ENCODE data around the gene CHID1.

Gene CHID1

DNA sequence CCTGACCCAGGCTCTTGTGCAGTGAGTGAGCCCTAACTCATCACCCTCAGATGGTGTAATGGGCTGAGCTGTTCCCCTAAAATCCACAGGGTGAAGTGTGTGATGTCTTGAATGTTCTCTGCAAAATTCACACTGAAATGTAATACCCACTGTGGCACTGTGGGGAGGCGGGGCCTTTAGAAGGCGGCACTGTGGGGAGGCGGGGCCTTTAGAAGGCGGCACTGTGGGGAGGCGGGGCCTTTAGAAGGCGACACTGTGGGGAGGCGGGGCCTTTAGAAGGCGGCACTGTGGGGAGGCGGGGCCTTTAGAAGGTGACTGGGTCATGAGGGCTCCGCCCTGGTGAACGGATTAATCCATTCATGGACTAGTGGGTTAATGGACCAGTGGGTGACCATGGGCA is 33.0 kb downstream of the CHID1 start:
- POLR2A ChIA-PET, result interaction anchor here (0.7 kb wide), 1 partner anchor 17 kb away, joined by 3 read pairs; no protein-coding TSS in a partner anchor
- CTCF ChIA-PET, result no interaction called here
- TF ChIP-seq FOXM1 (IDR thresholded peaks at IDR 0.05; ENCODE audit: borderline replicate concordance), result no peak
- TF ChIP-seq CTBP1 (IDR thresholded peaks at IDR 0.05; ENCODE audit: borderline replicate concordance), result no peak
- no peak for TF ChIP-seq TARDBP (IDR thresholded peaks at IDR 0.05)
- TF ChIP-seq, protein P1, sequence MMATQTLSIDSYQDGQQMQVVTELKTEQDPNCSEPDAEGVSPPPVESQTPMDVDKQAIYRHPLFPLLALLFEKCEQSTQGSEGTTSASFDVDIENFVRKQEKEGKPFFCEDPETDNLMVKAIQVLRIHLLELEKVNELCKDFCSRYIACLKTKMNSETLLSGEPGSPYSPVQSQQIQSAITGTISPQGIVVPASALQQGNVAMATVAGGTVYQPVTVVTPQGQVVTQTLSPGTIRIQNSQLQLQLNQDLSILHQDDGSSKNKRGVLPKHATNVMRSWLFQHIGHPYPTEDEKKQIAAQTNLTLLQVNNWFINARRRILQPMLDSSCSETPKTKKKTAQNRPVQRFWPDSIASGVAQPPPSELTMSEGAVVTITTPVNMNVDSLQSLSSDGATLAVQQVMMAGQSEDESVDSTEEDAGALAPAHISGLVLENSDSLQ (IDR thresholded peaks at IDR 0.05), result no peak
- TF ChIP-seq ZNF384 (IDR thresholded peaks at IDR 0.05), result no peak
- TF ChIP-seq HDGF (IDR thresholded peaks at IDR 0.05; ENCODE audit: borderline replicate concordance), result no peak
- TF ChIP-seq FOXA1 (IDR thresholded peaks at IDR 0.05), result no peak
- TF ChIP-seq NFRKB (IDR thresholded peaks at IDR 0.05), result no peak
- TF ChIP-seq SUZ12 (IDR thresholded peaks at IDR 0.05), result no peak
- TF ChIP-seq LEF1 (IDR thresholded peaks at IDR 0.05; ENCODE audit: borderline replicate concordance), result no peak
- TF ChIP-seq ELF4 (IDR thresholded peaks at IDR 0.05), result no peak
- no peak for TF ChIP-seq FOXK2 (IDR thresholded peaks at IDR 0.05)
- TF ChIP-seq ARNT (IDR thresholded peaks at IDR 0.05), result no peak
- TF ChIP-seq BHLHE40 (IDR thresholded peaks at IDR 0.05; ENCODE audit: borderline replicate concordance), result no peak
- TF ChIP-seq SP1 (IDR thresholded peaks at IDR 0.05), result no peak
- DNase-seq (ENCODE audit: extremely low spot score), result peak; percentile 53

DNA sequence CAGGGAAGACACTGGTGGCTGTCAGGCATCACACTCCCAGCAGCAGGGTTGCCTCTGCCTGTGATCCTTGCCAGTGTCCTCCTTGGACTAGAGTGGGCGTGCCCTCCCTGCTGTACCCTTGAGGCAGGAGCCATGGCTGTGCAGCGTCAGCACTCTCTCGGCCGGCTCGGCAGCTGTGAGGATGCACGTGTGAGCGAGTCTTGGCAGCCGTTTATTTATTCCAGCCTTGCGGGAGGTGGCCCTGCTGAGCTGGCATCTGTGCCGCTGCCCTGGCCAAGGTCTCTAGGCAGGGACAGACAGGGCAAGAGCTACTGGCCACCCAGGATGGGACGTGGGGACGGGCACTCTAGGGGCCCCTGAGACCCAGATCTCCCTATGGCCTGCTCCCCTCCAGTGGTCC is 34.1 kb downstream of the CHID1 start:
- TF ChIP-seq L3MBTL2 (conservative IDR thresholded peaks at IDR 0.05) (no peak), HDGF (IDR thresholded peaks at IDR 0.05; ENCODE audit: borderline replicate concordance) (no peak), SUZ12 (IDR thresholded peaks at IDR 0.05) (no peak), NFRKB (IDR thresholded peaks at IDR 0.05) (no peak), FOXA1 (IDR thresholded peaks at IDR 0.05) (no peak), LEF1 (IDR thresholded peaks at IDR 0.05; ENCODE audit: borderline replicate concordance) (no peak), ARNT (IDR thresholded peaks at IDR 0.05) (no peak), ZNF384 (IDR thresholded peaks at IDR 0.05) (no peak), CTBP1 (IDR thresholded peaks at IDR 0.05; ENCODE audit: borderline replicate concordance) (no peak), SP1 (IDR thresholded peaks at IDR 0.05) (no peak), FOXK2 (IDR thresholded peaks at IDR 0.05) (no peak), FOXM1 (IDR thresholded peaks at IDR 0.05; ENCODE audit: borderline replicate concordance) (no peak), BHLHE40 (IDR thresholded peaks at IDR 0.05; ENCODE audit: borderline replicate concordance) (no peak), TARDBP (IDR thresholded peaks at IDR 0.05) (no peak), ELF4 (IDR thresholded peaks at IDR 0.05) (no peak)
- TF ChIP-seq, protein P1 (IDR thresholded peaks at IDR 0.05), result no peak
- CTCF ChIA-PET, result no interaction called here
- POLR2A ChIA-PET, result interaction anchor here (1.2 kb wide), 1 partner anchor 34 kb away, joined by 3 read pairs; the partner anchor contains the start of gene CHID1
- DNase-seq (ENCODE audit: extremely low spot score), result no peak

DNA sequence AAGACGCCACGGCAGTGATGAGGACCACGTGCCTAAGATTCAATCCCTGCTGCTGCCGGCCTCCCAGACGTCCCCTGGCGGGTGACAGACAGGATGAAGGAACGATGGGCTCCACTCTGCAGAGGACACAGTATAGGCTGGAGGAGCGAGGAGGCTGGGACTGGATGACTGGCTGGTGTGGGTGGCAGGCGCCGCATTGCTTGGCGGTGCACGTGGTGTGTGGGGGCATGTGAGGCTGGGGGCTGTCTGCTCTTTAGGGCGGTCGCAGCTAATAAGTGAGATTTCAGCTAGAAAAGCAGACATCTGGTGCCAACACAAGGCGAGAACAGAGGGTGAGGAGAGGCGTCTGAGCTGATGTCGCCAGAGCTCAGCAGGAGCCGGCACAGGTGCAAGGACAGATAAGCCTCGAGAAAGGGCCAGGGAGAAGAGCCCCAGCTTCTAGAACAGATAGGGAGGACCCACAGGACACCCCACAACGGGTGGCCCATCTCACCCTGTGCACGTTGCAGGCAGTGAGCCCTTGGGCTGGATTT is 34.8 kb downstream of the CHID1 start:
- TF ChIP-seq SP1 (IDR thresholded peaks at IDR 0.05) (no peak), ELF4 (IDR thresholded peaks at IDR 0.05) (no peak), SUZ12 (IDR thresholded peaks at IDR 0.05) (no peak), ARNT (IDR thresholded peaks at IDR 0.05) (no peak), TARDBP (IDR thresholded peaks at IDR 0.05) (no peak), FOXK2 (IDR thresholded peaks at IDR 0.05) (no peak), HDGF (IDR thresholded peaks at IDR 0.05; ENCODE audit: borderline replicate concordance) (no peak), ZNF384 (IDR thresholded peaks at IDR 0.05) (no peak), CTBP1 (IDR thresholded peaks at IDR 0.05; ENCODE audit: borderline replicate concordance) (no peak), L3MBTL2 (conservative IDR thresholded peaks at IDR 0.05) (no peak), FOXM1 (IDR thresholded peaks at IDR 0.05; ENCODE audit: borderline replicate concordance) (no peak), NFRKB (IDR thresholded peaks at IDR 0.05) (no peak), FOXA1 (IDR thresholded peaks at IDR 0.05) (no peak), BHLHE40 (IDR thresholded peaks at IDR 0.05; ENCODE audit: borderline replicate concordance) (no peak), LEF1 (IDR thresholded peaks at IDR 0.05; ENCODE audit: borderline replicate concordance) (no peak)
- TF ChIP-seq, protein P1 (IDR thresholded peaks at IDR 0.05), result no peak
- no peak for DNase-seq (ENCODE audit: extremely low spot score)
- ChIA-PET CTCF (no interaction called here), POLR2A (interaction anchor here (1.2 kb wide), 1 partner anchor 35 kb away, joined by 3 read pairs; the partner anchor contains the start of gene CHID1)

DNA sequence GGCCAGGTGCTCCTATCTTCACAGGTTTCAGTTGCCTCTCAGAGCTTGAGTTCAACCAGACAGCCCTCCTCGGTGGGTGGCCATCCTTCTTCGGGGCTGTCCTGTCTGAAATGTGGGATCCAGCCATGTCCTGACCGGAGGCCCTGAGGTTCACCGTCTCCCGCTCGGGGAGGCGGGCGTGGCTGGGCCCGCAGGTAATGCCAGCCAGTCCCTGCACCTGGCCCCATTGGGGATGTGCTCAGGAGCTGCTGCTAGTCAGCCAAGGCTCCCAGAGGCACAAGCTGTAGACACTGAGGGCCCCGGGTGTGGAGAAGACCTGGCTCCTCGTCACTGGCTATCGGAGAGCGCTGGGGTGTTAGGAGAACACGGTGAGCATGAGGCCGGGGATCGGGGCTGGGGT is 35.4 kb downstream of the CHID1 start:
- CTCF ChIA-PET, result no interaction called here
- POLR2A ChIA-PET, result no interaction called here
- no peak for TF ChIP-seq BHLHE40 (IDR thresholded peaks at IDR 0.05; ENCODE audit: borderline replicate concordance)
- TF ChIP-seq ARNT (IDR thresholded peaks at IDR 0.05), result no peak
- no peak for TF ChIP-seq SUZ12 (IDR thresholded peaks at IDR 0.05)
- no peak for TF ChIP-seq TARDBP (IDR thresholded peaks at IDR 0.05)
- no peak for TF ChIP-seq CTBP1 (IDR thresholded peaks at IDR 0.05; ENCODE audit: borderline replicate concordance)
- DNase-seq (ENCODE audit: extremely low spot score), result no peak

DNA sequence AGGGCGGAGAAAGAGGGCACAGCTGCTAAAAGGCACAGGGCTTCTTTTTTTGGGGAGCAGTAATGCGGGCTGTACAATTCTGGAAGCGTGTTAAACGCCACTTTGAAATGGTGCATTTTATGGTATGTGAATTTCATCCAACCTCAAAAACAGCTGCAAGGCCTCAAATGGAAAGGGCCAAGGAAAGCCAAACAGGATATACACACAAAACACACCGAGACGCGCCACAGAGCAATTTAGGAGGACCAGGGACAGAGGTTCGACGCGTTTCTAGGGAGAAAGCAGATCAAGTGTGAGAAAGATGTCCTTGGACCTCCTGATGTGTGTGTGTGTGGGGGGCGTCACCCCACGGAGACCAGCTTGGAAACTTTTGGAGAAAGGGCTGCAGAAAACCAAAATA is 36.9 kb downstream of the CHID1 start:
- TF ChIP-seq ELF4 (IDR thresholded peaks at IDR 0.05) (no peak), FOXA1 (IDR thresholded peaks at IDR 0.05) (no peak), FOXM1 (IDR thresholded peaks at IDR 0.05; ENCODE audit: borderline replicate concordance) (no peak), TARDBP (IDR thresholded peaks at IDR 0.05) (no peak), ZNF384 (IDR thresholded peaks at IDR 0.05) (no peak), BHLHE40 (IDR thresholded peaks at IDR 0.05; ENCODE audit: borderline replicate concordance) (no peak), LEF1 (IDR thresholded peaks at IDR 0.05; ENCODE audit: borderline replicate concordance) (no peak)
- TF ChIP-seq, protein P1 (IDR thresholded peaks at IDR 0.05), result no peak
- ChIA-PET CTCF (no interaction called here), POLR2A (no interaction called here)
- no peak for DNase-seq (ENCODE audit: extremely low spot score)

Data from HEK293T (cell line).